Measurements from ENCODE around the gene OR51A2.
"Not testable (repeated sequence)": the region's sequence is repeated elsewhere in the genome, so short reads cannot be mapped to it uniquely, and the experiment has no call there.

OR51A2 gene

GRCh38 chr11:4955613-4956012 is at the start of gene OR51A2:
Gene OR51A2 (minus strand): TSS chr11:4955713. CDS start chr11:4955713, 0 bp downstream.
- not testable (repeated sequence) for DNase-seq

- peak; percentile 6 for DNase-seq
Measured at GRCh38 chr11:5004424-5005274, 49.1 kb upstream of the OR51A2 start.

- DNase-seq: no peak
Measured at GRCh38 chr11:4994551-4994950, 39.0 kb upstream of the OR51A2 start, which contains the start of gene OR51L1. Gene OR51L1 (plus strand): TSS chr11:4994851. CDS start chr11:4998983, 4,132 bp downstream.

- no peak for DNase-seq
Measured at GRCh38 chr11:4991060-4991459, 35.5 kb upstream of the OR51A2 start.

GRCh38 chr11:4983841-4984240 is 28.3 kb upstream of the OR51A2 start:
- no peak for DNase-seq

GRCh38 chr11:4982678-4983077 is 27.2 kb upstream of the OR51A2 start:
- DNase-seq: no peak

- no peak for DNase-seq
Measured at GRCh38 chr11:4979036-4979435, 23.5 kb upstream of the OR51A2 start.

- DNase-seq: no peak
Measured at GRCh38 chr11:4975436-4975835, 19.9 kb upstream of the OR51A2 start.

GRCh38 chr11:4962816-4963215 is 7.3 kb upstream of the OR51A2 start:
- no peak for DNase-seq

GRCh38 chr11:4960877-4961276 is 5.4 kb upstream of the OR51A2 start:
- DNase-seq: no peak

GRCh38 chr11:4957396-4957795 is 1.9 kb upstream of the OR51A2 start:
- DNase-seq: no peak

- DNase-seq: no peak
Measured at GRCh38 chr11:4947505-4947904, 8.0 kb downstream of the OR51A2 start, which contains the start of gene OR51A4. Gene OR51A4 (minus strand): TSS chr11:4947605. CDS start chr11:4947100, 505 bp downstream.

GRCh38 chr11:4936745-4937144 is 18.8 kb downstream of the OR51A2 start:
- no peak for DNase-seq

GRCh38 chr11:4932751-4933150 is 22.8 kb downstream of the OR51A2 start:
- no peak for DNase-seq

GRCh38 chr11:4926608-4927007 is 28.9 kb downstream of the OR51A2 start:
- DNase-seq: no peak

GRCh38 chr11:4924239-4924638 is 31.3 kb downstream of the OR51A2 start, which contains the start of gene OR51G1:
Gene OR51G1 (minus strand): TSS chr11:4924339. CDS start chr11:4924339, 0 bp downstream.
- no peak for DNase-seq

GRCh38 chr11:4922304-4922703 is 33.2 kb downstream of the OR51A2 start:
- DNase-seq: no peak

- no peak for DNase-seq
Measured at GRCh38 chr11:4921796-4922195, 33.7 kb downstream of the OR51A2 start.

GRCh38 chr11:4919250-4919649 is 36.3 kb downstream of the OR51A2 start, which contains the start of gene OR51G2:
Gene OR51G2 (minus strand): TSS chr11:4919350. CDS start chr11:4915663, 3,687 bp downstream.
- DNase-seq: no peak

- DNase-seq: no peak
Measured at GRCh38 chr11:4916581-4916980, 38.9 kb downstream of the OR51A2 start.

Data from stimulated activated CD4-positive, alpha-beta T cell treated with anti-CD3 and anti-CD28 coated beads, Interleukin-12 subunit alpha, Interleukin-12 subunit beta, amount 100 ng/mL, for 4 hours (primary cell).